Smooth muscle cell (in vitro differentiated cells): ENCODE results near the gene FLNB. TPM values are rescaled to one million over a fixed set of nuclear protein-coding genes. Genes with fewer than 3 reads are reported as not detected.

ENCODE experiments used
- DNase-seq: peaks from one replicate; lab custom pipeline; 2025; ENCODE audit not compliant: unreplicated experiment; lab: John Stamatoyannopoulos, UW
- H2AFZ ChIP-seq: fragments of 200-600 bp; sonication (generic); 2 replicates; pipeline ENCODE4 v1.6.0; 2016; ENCODE audit warnings: antibody characterized with exemption, low read depth, mild to moderate bottlenecking
- H3F3A ChIP-seq: fragments of 200-600 bp; sonication (generic); 2 replicates; pipeline ENCODE4 v1.6.0; 2017; ENCODE audit warnings: antibody characterized with exemption, low read depth
- H3K27ac ChIP-seq: fragments of 200-600 bp; sonication (generic); 2 replicates; pipeline ENCODE4 v1.5.1; 2016; ENCODE audit warnings: low read depth, mild to moderate bottlenecking
- H3K27me3 ChIP-seq: fragments of 200-600 bp; sonication (generic); 2 replicates; pipeline ENCODE4 v1.6.1; 2016; ENCODE audit warnings: low read depth, mild to moderate bottlenecking
- H3K36me3 ChIP-seq: fragments of 200-600 bp; sonication (generic); 2 replicates; pipeline ENCODE4 v1.5.1; 2016; ENCODE audit warnings: low read depth
- H3K4me1 ChIP-seq: fragments of 200-600 bp; sonication (generic); 2 replicates; pipeline ENCODE4 v1.5.1; 2016; ENCODE audit warnings: low read depth
- H3K4me2 ChIP-seq: fragments of 200-600 bp; sonication (generic); 2 replicates; pipeline ENCODE4 v1.6.0; 2016; ENCODE audit warnings: mild to moderate bottlenecking
- H3K4me3 ChIP-seq: fragments of 200-600 bp; sonication (generic); 2 replicates; pipeline ENCODE4 v1.5.1; 2016; ENCODE audit warnings: mild to moderate bottlenecking
- H3K79me2 ChIP-seq: fragments of 200-600 bp; sonication (generic); 2 replicates; pipeline ENCODE4 v1.6.0; 2016; ENCODE audit warnings: low read depth, mild to moderate bottlenecking
- H3K9ac ChIP-seq: fragments of 200-600 bp; sonication (generic); 2 replicates; pipeline ENCODE4 v1.6.0; 2016; ENCODE audit warnings: low read depth
- H3K9me3 ChIP-seq: fragments of 200-600 bp; sonication (generic); replicated peaks from 2 replicates; pipeline ENCODE4 v1.5.1; 2016; ENCODE audit warnings: low read depth
- H4K20me1 ChIP-seq: fragments of 200-600 bp; sonication (generic); 2 replicates; pipeline ENCODE4 v1.6.0; 2016; ENCODE audit warnings: low read depth
- CTCF ChIP-seq: fragments of 200-600 bp; sonication (generic); IDR thresholded peaks from 2 replicates; pipeline ENCODE4 v1.5.1; 2017; ENCODE audit warnings: borderline replicate concordance, mild to moderate bottlenecking, antibody characterized with exemption; ENCODE audit not compliant: insufficient read depth, poor library complexity, severe bottlenecking
- WGBS: methylation state at CpG from one replicate; pipeline ENCODE4 v1.1.7; 2016; ENCODE audit warnings: low lambda C conversion rate; 5-methylcytosine and 5-hydroxymethylcytosine counted together
- polyA plus RNA-seq: library from polyadenylated mRNA; unstranded; fragments of >200 nt; fragmentation: Nextera tagmentation; extraction: Ambion mirVana; gene quantifications from 2 replicates; pipeline ENCODE4 v1.2.1, GENCODE V29; 2016
- total RNA-seq: library from RNA; depleted of rRNA; stranded (reverse); fragments of >200 nt; gene quantifications from 2 replicates; pipeline ENCODE4 v1.2.3, GENCODE V29; 2014

Gene FLNB
- total and polyA plus RNA-seq, 2 experiments from 2014 or later, result 52.7 to 145 TPM

- Histone ChIP-seq H3F3A (no peaks in the 10 kb centered on the region), H3K27ac (no peak overlapping the region), H3K27me3 (no peaks in the 10 kb centered on the region), H2AFZ (no peak overlapping the region), H3K9ac (no peak overlapping the region), H3K4me1 (no peaks in the 10 kb centered on the region), H3K79me2 (no peaks in the 10 kb centered on the region), H3K9me3 (no peaks in the 10 kb centered on the region), H3K36me3 (no peaks in the 10 kb centered on the region), H3K4me2 (no peak overlapping the region), H3K4me3 (no peak overlapping the region), H4K20me1 (no peaks in the 10 kb centered on the region)
- 92% methylated on average over 12 of the region's 12 CpGs for WGBS
- DNase-seq, result no peak
- no peak for TF ChIP-seq CTCF
Measured at GRCh38 chr3:58183891-58184290, 175.7 kb downstream of the FLNB start.

- Histone ChIP-seq H3K9me3 (no peaks in the 10 kb centered on the region), H3K27me3 (no peaks in the 10 kb centered on the region), H3F3A (no peaks in the 10 kb centered on the region), H4K20me1 (no peaks in the 10 kb centered on the region), H3K4me3 (no peak overlapping the region), H3K36me3 (no peaks in the 10 kb centered on the region), H3K79me2 (no peaks in the 10 kb centered on the region), H3K4me2 (no peak overlapping the region), H2AFZ (no peak overlapping the region), H3K4me1 (no peaks in the 10 kb centered on the region), H3K9ac (no peak overlapping the region), H3K27ac (no peak overlapping the region)
- DNase-seq, result no peak
- 90% methylated on average over 11 of the region's 11 CpGs for WGBS
- no peak for TF ChIP-seq CTCF
Measured at GRCh38 chr3:58184309-58184981, 176.2 kb downstream of the FLNB start.

- TF ChIP-seq CTCF, result no peak
- H3K4me3 ChIP-seq, result no peak overlapping the region
- no peaks in the 10 kb centered on the region for H3K36me3 ChIP-seq
- no peaks in the 10 kb centered on the region for H3K9me3 ChIP-seq
- H3K9ac ChIP-seq, result no peak overlapping the region
- no peak for DNase-seq
- no peak overlapping the region for H3K4me2 ChIP-seq
- no peak overlapping the region for H2AFZ ChIP-seq
- H3K27ac ChIP-seq, result no peak overlapping the region
- no peaks in the 10 kb centered on the region for H3K4me1 ChIP-seq
- WGBS, result 94% methylated on average over 7 of the region's 7 CpGs
- no peaks in the 10 kb centered on the region for H4K20me1 ChIP-seq
- H3K27me3 ChIP-seq, result no peaks in the 10 kb centered on the region
- no peaks in the 10 kb centered on the region for H3K79me2 ChIP-seq
- no peaks in the 10 kb centered on the region for H3F3A ChIP-seq
Measured at GRCh38 chr3:58184982-58185360, 176.7 kb downstream of the FLNB start.

GRCh38 chr3:58188173-58188564 lies 179.9 kb downstream of the FLNB start:
- no peaks in the 10 kb centered on the region for H4K20me1 ChIP-seq
- H3K27me3 ChIP-seq, result no peaks in the 10 kb centered on the region
- no peak for DNase-seq
- no peaks in the 10 kb centered on the region for H3F3A ChIP-seq
- H3K4me2 ChIP-seq, result no peak overlapping the region
- no peak overlapping the region for H3K9ac ChIP-seq
- 41% methylated on average over 6 of the region's 6 CpGs for WGBS
- H3K9me3 ChIP-seq, result no peaks in the 10 kb centered on the region
- H3K36me3 ChIP-seq, result no peaks in the 10 kb centered on the region
- no peaks in the 10 kb centered on the region for H3K79me2 ChIP-seq
- no peak overlapping the region for H2AFZ ChIP-seq
- no peaks in the 10 kb centered on the region for H3K4me1 ChIP-seq
- no peak overlapping the region for H3K4me3 ChIP-seq
- H3K27ac ChIP-seq, result no peak overlapping the region
- no peak for TF ChIP-seq CTCF
